ENCODE results near the gene RIPK3. TPM values are rescaled to one million over a fixed set of nuclear protein-coding genes. Genes with fewer than 3 reads are reported as not detected.

The RIPK3 gene
- total RNA-seq, 2 experiments from 2014 or later, result 26.9 to 28.6 TPM

DNA sequence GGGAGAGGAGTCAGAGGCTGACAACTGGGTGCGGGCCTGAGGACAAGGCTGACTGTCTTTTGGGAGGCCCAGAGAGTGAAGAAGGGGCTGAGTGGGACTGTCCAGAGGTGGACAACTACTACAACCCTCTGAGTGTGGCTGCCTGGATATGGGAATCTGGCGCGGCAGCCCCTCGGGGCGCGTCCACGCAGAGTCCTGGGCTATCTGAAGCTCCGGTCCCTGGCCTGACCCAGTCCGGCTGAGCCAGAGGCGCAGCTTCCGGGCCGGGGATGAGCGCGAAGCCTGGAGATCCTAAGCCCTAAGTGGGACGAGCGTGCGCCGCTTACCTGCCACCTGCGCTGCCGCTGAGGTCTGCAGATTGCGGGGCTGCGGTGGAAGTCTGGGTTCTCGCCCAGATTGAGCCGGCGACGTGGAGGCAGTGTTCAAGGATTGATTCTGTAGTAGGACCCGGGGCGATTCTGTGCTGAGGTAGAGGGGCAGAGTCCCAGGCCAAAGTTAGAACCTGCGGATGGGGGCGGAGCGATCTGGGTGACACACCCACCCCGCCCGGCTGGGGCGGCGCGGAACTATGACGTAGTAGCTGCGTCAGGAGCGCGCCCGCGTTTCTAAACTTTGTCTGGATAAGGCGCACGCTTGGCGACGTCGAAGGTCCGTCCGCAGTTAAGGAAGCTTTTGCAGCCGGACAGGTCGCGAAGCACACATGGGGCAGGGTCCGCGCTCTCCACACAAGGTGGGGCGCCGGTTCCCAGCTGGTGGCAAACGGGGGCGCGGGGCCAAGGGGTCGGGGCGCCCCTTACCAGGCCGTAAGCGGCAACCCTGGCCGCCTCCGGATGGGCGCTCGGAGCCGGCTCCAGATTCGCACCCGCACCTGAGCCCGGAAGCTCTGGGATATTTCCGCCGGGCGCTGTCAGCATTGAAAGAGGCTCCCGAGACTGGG, 40.3 kb downstream of the RIPK3 start, which contains the start of the genes DHRS1 and NOP9:
TSS of gene DHRS1 (minus strand) at position 526 of the 937 bp plus-strand sequence. CDS start 674 bp downstream, outside the sequence.
TSS of gene NOP9 (plus strand) at position 596 of the 937 bp plus-strand sequence. CDS start at position 701, 105 bp downstream.
- Mint-ChIP-seq H3K27ac (peak within 1 kb of the TSS; percentile 91), H3K36me3 (ENCODE audit: low read depth) (peaks cover 54% of the 10 kb centered on the region), H3K27me3 (ENCODE audit: low read depth) (no peaks in the 10 kb centered on the region), H3K4me1 (ENCODE audit: low read depth) (peaks cover 53% of the 10 kb centered on the region), H3K4me3 (peak within 1 kb of the TSS; percentile 91), H3K9me3 (ENCODE audit: insufficient read depth) (no peaks in the 10 kb centered on the region)
- CTCF ChIA-PET, result interaction anchor here (0.9 to 26.4 kb wide), 14 partner anchors 9 to 210 kb away, joined by 3 to 801 read pairs (median 6); partner anchors contain the start of genes CHMP4A, CIDEB, GMPR2 and KHNYN
- POLR2A ChIA-PET, result interaction anchor here (0.7 to 7.0 kb wide), 19 partner anchors 9 to 184 kb away, joined by 3 to 73 read pairs (median 5); partner anchors contain the start of genes CHMP4A, CIDEB, GMPR2 and IRF9
- peak; percentile 83 for ATAC-seq
- peak; percentile 94 for DNase-seq

DNA sequence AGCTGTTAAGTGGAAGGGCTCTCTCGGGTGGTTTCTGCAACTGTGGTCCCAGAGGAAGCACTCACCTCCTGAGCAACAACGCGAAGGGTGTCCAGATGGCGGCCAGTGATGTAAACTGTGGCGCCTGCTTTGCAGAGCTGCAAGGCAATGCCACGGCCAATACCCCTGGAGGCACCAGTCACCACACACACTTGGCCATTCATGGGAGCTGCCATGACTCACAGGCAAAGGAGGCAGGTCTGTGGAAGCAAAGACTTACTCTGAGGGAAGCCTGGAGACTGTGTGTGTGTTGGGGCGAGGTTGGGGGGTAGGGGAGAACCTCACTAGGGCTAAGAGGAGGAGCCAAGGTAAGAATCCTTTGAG, 40.9 kb downstream of the RIPK3 start:
- H3K27ac Mint-ChIP-seq, result peak overlapping the region; percentile 91
- ChIA-PET CTCF (interaction anchor here (0.9 to 26.4 kb wide), 9 partner anchors 8 to 190 kb away, joined by 3 to 801 read pairs (median 14); partner anchors contain the start of genes CHMP4A, CIDEB, GMPR2 and KHNYN), POLR2A (interaction anchor here (0.8 to 7.0 kb wide), 10 partner anchors 10 to 137 kb away, joined by 3 to 73 read pairs (median 8); partner anchors contain the start of genes CIDEB, GMPR2, IRF9 and MDP1)
- ATAC-seq (peak; percentile 10), DNase-seq (peak; percentile 36)
- peak overlapping the region; percentile 91 for H3K4me3 Mint-ChIP-seq
- H3K36me3 Mint-ChIP-seq (ENCODE audit: low read depth), result peaks cover 53% of the 10 kb centered on the region
- H3K9me3 Mint-ChIP-seq (ENCODE audit: insufficient read depth), result no peaks in the 10 kb centered on the region
- no peaks in the 10 kb centered on the region for H3K27me3 Mint-ChIP-seq (ENCODE audit: low read depth)
- peaks cover 53% of the 10 kb centered on the region for H3K4me1 Mint-ChIP-seq (ENCODE audit: low read depth)

DNA sequence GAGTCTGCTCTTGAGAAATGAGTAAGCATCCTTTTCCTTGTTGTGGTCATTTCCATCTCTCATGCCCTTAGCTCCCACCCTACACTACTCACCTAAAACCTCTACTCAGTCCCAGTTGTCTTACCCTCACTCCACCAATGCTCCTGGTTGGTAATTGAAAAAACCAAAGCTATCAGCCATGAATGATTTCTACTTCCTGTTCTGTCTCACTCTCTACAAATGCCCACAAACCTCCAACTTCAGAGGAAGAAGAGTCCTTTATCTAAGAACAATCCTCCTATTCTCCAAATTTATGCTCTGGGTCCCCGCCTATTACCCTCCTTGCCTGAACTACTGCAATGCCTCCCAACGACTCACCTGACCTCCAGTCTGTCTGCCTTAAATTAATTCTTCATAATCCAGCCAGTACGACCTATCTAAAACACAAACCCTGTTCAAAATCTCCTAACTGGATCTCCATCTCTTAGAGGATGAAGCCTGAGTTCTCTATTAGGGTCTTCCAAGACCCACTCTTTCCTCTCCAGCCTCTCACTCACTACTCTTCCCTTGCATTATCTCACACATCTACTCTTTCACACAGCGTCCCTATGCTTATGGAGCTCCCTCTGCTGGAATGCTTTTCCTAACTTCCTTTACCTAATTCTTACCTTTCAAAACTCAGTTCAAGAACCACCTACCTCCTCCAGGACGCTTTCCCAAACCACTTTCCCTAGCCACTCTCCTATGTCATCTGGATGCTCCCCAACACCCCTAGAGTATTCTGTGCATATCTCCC, 42.4 kb downstream of the RIPK3 start:
- H3K27me3 Mint-ChIP-seq (ENCODE audit: low read depth), result no peaks in the 10 kb centered on the region
- H3K4me1 Mint-ChIP-seq (ENCODE audit: low read depth), result peaks cover 53% of the 10 kb centered on the region
- CTCF ChIA-PET, result interaction anchor here (0.6 to 26.4 kb wide), 28 partner anchors 11 to 189 kb away, joined by 3 to 801 read pairs (median 5); partner anchors contain the start of genes CHMP4A, CIDEB, DCAF11 and EMC9
- no peak for DNase-seq
- POLR2A ChIA-PET, result interaction anchor here (0.7 to 7.0 kb wide), 14 partner anchors 10 to 136 kb away, joined by 3 to 73 read pairs (median 4); partner anchors contain the start of genes CHMP4A, CIDEB, IRF9 and LTB4R2
- ATAC-seq, result peak; percentile 3
- H3K9me3 Mint-ChIP-seq (ENCODE audit: insufficient read depth), result no peaks in the 10 kb centered on the region
- H3K27ac Mint-ChIP-seq, result peak overlapping the region; percentile 89
- peaks cover 48% of the 10 kb centered on the region for H3K36me3 Mint-ChIP-seq (ENCODE audit: low read depth)
- H3K4me3 Mint-ChIP-seq, result peak overlapping the region; percentile 17

- peaks cover 48% of the 10 kb centered on the region for H3K36me3 Mint-ChIP-seq (ENCODE audit: low read depth)
- no peaks in the 10 kb centered on the region for H3K9me3 Mint-ChIP-seq (ENCODE audit: insufficient read depth)
- peak overlapping the region; percentile 89 for H3K27ac Mint-ChIP-seq
- peak; percentile 57 for ATAC-seq
- no peaks in the 10 kb centered on the region for H3K27me3 Mint-ChIP-seq (ENCODE audit: low read depth)
- peak; percentile 84 for DNase-seq
- ChIA-PET POLR2A (interaction anchor here (0.7 to 7.0 kb wide), 10 partner anchors 11 to 101 kb away, joined by 3 to 73 read pairs (median 4); partner anchors contain the start of genes CIDEB, LTB4R2, TINF2 and TM9SF1), CTCF (interaction anchor here (0.6 to 26.4 kb wide), 29 partner anchors 10 to 201 kb away, joined by 3 to 801 read pairs (median 5); partner anchors contain the start of genes CHMP4A, CIDEB, DCAF11 and EMC9)
- no peak overlapping the region for H3K4me3 Mint-ChIP-seq
- H3K4me1 Mint-ChIP-seq (ENCODE audit: low read depth), result peaks cover 48% of the 10 kb centered on the region
Observed at GRCh38 chr14:24296341-24297157, 43.2 kb downstream of the RIPK3 start.

- Mint-ChIP-seq H3K27ac (no peak overlapping the region), H3K9me3 (ENCODE audit: insufficient read depth) (no peaks in the 10 kb centered on the region), H3K36me3 (ENCODE audit: low read depth) (peaks cover 63% of the 10 kb centered on the region), H3K4me3 (no peak overlapping the region), H3K27me3 (ENCODE audit: low read depth) (no peaks in the 10 kb centered on the region), H3K4me1 (ENCODE audit: low read depth) (peaks cover 46% of the 10 kb centered on the region)
- ChIA-PET POLR2A (no interaction called here), CTCF (interaction anchor here (0.9 to 26.4 kb wide), 6 partner anchors 14 to 51 kb away, joined by 3 to 801 read pairs (median 8); partner anchors contain the start of genes GMPR2, NEDD8, RABGGTA and TINF2)
- ATAC-seq, result no peak
- no peak for DNase-seq
Observed at GRCh38 chr14:24293525-24293924, 46.3 kb downstream of the RIPK3 start.

- no peak for DNase-seq
- ChIA-PET CTCF (interaction anchor here (1.2 to 26.4 kb wide), 8 partner anchors 13 to 139 kb away, joined by 3 to 801 read pairs (median 6); partner anchors contain the start of genes GMPR2, NEDD8, RABGGTA and TINF2), POLR2A (interaction anchor here (1.0 kb wide), 1 partner anchor 20 kb away, joined by 3 read pairs; the partner anchor contains the start of gene RABGGTA)
- Mint-ChIP-seq H3K9me3 (ENCODE audit: insufficient read depth) (no peaks in the 10 kb centered on the region), H3K4me3 (no peak overlapping the region), H3K27ac (no peak overlapping the region), H3K4me1 (ENCODE audit: low read depth) (peaks cover 44% of the 10 kb centered on the region), H3K27me3 (ENCODE audit: low read depth) (no peaks in the 10 kb centered on the region), H3K36me3 (ENCODE audit: low read depth) (peaks cover 68% of the 10 kb centered on the region)
- no peak for ATAC-seq
Observed at GRCh38 chr14:24292118-24292807, 47.5 kb downstream of the RIPK3 start.

GRCh38 chr14:24291446-24292117, 48.2 kb downstream of the RIPK3 start:
- H3K27ac Mint-ChIP-seq, result no peak overlapping the region
- no peaks in the 10 kb centered on the region for H3K27me3 Mint-ChIP-seq (ENCODE audit: low read depth)
- peaks cover 37% of the 10 kb centered on the region for H3K4me1 Mint-ChIP-seq (ENCODE audit: low read depth)
- ChIA-PET POLR2A (interaction anchor here (0.9 kb wide), 1 partner anchor 78 kb away, joined by 4 read pairs; the partner anchor contains the start of gene CHMP4A), CTCF (interaction anchor here (0.5 to 26.4 kb wide), 8 partner anchors 12 to 140 kb away, joined by 3 to 801 read pairs (median 4); partner anchors contain the start of genes GMPR2, NEDD8, RABGGTA and TINF2)
- DNase-seq (no peak), ATAC-seq (no peak)
- no peak overlapping the region for H3K4me3 Mint-ChIP-seq
- H3K36me3 Mint-ChIP-seq (ENCODE audit: low read depth), result peaks cover 66% of the 10 kb centered on the region
- H3K9me3 Mint-ChIP-seq (ENCODE audit: insufficient read depth), result no peaks in the 10 kb centered on the region

GRCh38 chr14:24290746-24291145, 49.0 kb downstream of the RIPK3 start:
- Mint-ChIP-seq H3K36me3 (ENCODE audit: low read depth) (peaks cover 57% of the 10 kb centered on the region), H3K4me1 (ENCODE audit: low read depth) (peaks cover 28% of the 10 kb centered on the region), H3K9me3 (ENCODE audit: insufficient read depth) (no peaks in the 10 kb centered on the region), H3K27me3 (ENCODE audit: low read depth) (no peaks in the 10 kb centered on the region), H3K27ac (no peak overlapping the region), H3K4me3 (no peak overlapping the region)
- ATAC-seq (no peak), DNase-seq (no peak)
- ChIA-PET POLR2A (interaction anchor here (0.9 to 2.8 kb wide), 7 partner anchors 9 to 141 kb away, joined by 3 to 12 read pairs (median 4); partner anchors contain the start of genes CHMP4A and TINF2), CTCF (interaction anchor here (0.6 to 26.4 kb wide), 13 partner anchors 8 to 141 kb away, joined by 3 to 801 read pairs (median 5); partner anchors contain the start of genes CIDEB, GMPR2, LTB4R and LTB4R2)

DNA sequence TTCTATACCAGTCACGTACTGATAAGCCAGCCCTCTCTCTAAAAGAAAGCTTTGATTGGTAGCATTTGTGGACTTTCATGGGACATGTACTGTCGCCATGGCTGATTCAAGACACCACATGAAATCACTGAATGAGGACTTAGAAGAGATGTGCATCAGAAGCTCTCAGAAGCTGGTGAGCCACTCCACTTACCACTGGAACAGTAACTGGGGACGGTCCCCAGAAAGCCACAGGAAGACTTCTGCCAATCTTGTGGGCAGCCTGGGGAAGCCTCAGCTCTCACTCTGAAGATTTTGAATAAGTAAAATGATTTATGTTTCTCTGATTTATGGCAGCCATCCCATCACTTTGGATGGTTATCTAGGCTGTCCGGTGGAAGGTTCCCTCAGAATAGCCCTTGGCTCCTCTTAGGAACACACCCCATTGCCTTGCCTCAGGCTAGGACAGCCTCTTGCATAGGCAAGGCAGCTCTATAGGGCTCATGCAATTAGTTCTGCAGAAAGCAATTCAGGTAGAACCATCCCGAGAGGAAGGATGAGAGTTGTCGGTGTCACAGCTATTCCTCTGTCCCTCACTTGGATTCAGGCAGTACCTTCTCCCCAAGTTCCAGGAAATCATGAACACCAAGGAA, 50.0 kb downstream of the RIPK3 start:
- ChIA-PET POLR2A (interaction anchor here (0.8 to 2.8 kb wide), 7 partner anchors 8 to 142 kb away, joined by 3 to 12 read pairs (median 5); partner anchors contain the start of genes RABGGTA and TINF2), CTCF (interaction anchor here (1.1 to 26.4 kb wide), 10 partner anchors 10 to 142 kb away, joined by 4 to 801 read pairs (median 8); partner anchors contain the start of genes CIDEB, GMPR2, LTB4R and LTB4R2)
- peaks cover 28% of the 10 kb centered on the region for H3K4me1 Mint-ChIP-seq (ENCODE audit: low read depth)

More for the DNA sequence above, 50.0 kb downstream of the RIPK3 start:
- H3K36me3 Mint-ChIP-seq (ENCODE audit: low read depth), result peaks cover 51% of the 10 kb centered on the region
- no peaks in the 10 kb centered on the region for H3K27me3 Mint-ChIP-seq (ENCODE audit: low read depth)
- H3K27ac Mint-ChIP-seq, result no peak overlapping the region
- no peak overlapping the region for H3K4me3 Mint-ChIP-seq
- no peaks in the 10 kb centered on the region for H3K9me3 Mint-ChIP-seq (ENCODE audit: insufficient read depth)
- ATAC-seq (peak; percentile 84), DNase-seq (peak; percentile 68)
